ENCODE measurements around the gene PACRG. TPM values are rescaled to one million over a fixed set of nuclear protein-coding genes. Genes with fewer than 3 reads are reported as not detected.
A peak's percentile ranks its signal among the peaks of the same experiment; 100 is the strongest.

PACRG gene
- total RNA-seq, 1 donor: under 0.01 TPM

GRCh38 chr6:162852840-162853577 is 125.2 kb downstream of the PACRG start:
- no peak for TF ChIP-seq CTCF (IDR thresholded peaks at IDR 0.05; ENCODE audit: insufficient read depth, low read depth, low read length)
- no peak overlapping the region for H3K4me3 ChIP-seq (ENCODE audit: low read depth, low read length)
- DNase-seq (ENCODE audit: low read depth): no peak

- TF ChIP-seq CTCF (IDR thresholded peaks at IDR 0.05; ENCODE audit: insufficient read depth, low read depth, low read length): no peak
- no peak for DNase-seq (ENCODE audit: low read depth)
- H3K4me3 ChIP-seq (ENCODE audit: low read depth, low read length): no peak overlapping the region
These were observed 126.5 kb downstream of the PACRG start for GRCh38 chr6:162854228-162854627.

- no peak for DNase-seq (ENCODE audit: low read depth)
- no peak overlapping the region for H3K4me3 ChIP-seq (ENCODE audit: low read depth, low read length)
- no peak for TF ChIP-seq CTCF (IDR thresholded peaks at IDR 0.05; ENCODE audit: insufficient read depth, low read depth, low read length)
These were observed 127.0 kb downstream of the PACRG start for GRCh38 chr6:162854734-162855191.

- peak; percentile 62 for TF ChIP-seq CTCF (IDR thresholded peaks at IDR 0.05; ENCODE audit: insufficient read depth, low read depth, low read length)
- peak; percentile 69 for DNase-seq (ENCODE audit: low read depth)
- H3K4me3 ChIP-seq (ENCODE audit: low read depth, low read length): peak overlapping the region; percentile 5
These were observed 129.1 kb downstream of the PACRG start for GRCh38 chr6:162856885-162857284.

- peak overlapping the region; percentile 5 for H3K4me3 ChIP-seq (ENCODE audit: low read depth, low read length)
- TF ChIP-seq CTCF (IDR thresholded peaks at IDR 0.05; ENCODE audit: insufficient read depth, low read depth, low read length): no peak
- DNase-seq (ENCODE audit: low read depth): no peak
These were observed 129.6 kb downstream of the PACRG start for GRCh38 chr6:162857326-162857725.

- DNase-seq (ENCODE audit: low read depth): no peak
- H3K4me3 ChIP-seq (ENCODE audit: low read depth, low read length): no peak overlapping the region
- no peak for TF ChIP-seq CTCF (IDR thresholded peaks at IDR 0.05; ENCODE audit: insufficient read depth, low read depth, low read length)
These were observed 134.7 kb downstream of the PACRG start for GRCh38 chr6:162862462-162862861.

- H3K4me3 ChIP-seq (ENCODE audit: low read depth, low read length): no peak overlapping the region
- no peak for DNase-seq (ENCODE audit: low read depth)
- TF ChIP-seq CTCF (IDR thresholded peaks at IDR 0.05; ENCODE audit: insufficient read depth, low read depth, low read length): no peak
These were observed 135.2 kb downstream of the PACRG start for GRCh38 chr6:162862941-162863340.

Measured in fibroblast of villous mesenchyme (primary cell).